GM23338 (cell line): ENCODE measurements around the gene ZSCAN5A. TPM values are rescaled to one million over a fixed set of nuclear protein-coding genes. Genes with fewer than 3 reads are reported as not detected.

Experiments used
- ATAC-seq: fragments of 200-7000 bp; cut with Tn5 transposase; 3 replicates; pipeline ENCODE4 v1.9.1; 2020
- DNase-seq: peaks from one replicate; pipeline ENCODE4 v3.0.0-alpha.2; 2015; ENCODE audit warnings: low spot score
- H2AFZ ChIP-seq: fragments of 200-600 bp; sonication (generic); 2 replicates; pipeline ENCODE4 v1.8.0; 2016; ENCODE audit warnings: antibody characterized with exemption, mild to moderate bottlenecking, moderate library complexity
- H3F3A ChIP-seq: fragments of 200-600 bp; sonication (generic); replicated peaks from 2 replicates; pipeline ENCODE4 v1.8.0; 2017; ENCODE audit warnings: antibody characterized with exemption, mixed run types, low read depth
- H3K27ac ChIP-seq: fragments of 200-600 bp; sonication (generic); 2 replicates; pipeline ENCODE4 v1.6.1; 2016; ENCODE audit warnings: low read depth
- H3K27me3 ChIP-seq: fragments of 200-600 bp; sonication (generic); 2 replicates; pipeline ENCODE4 v1.8.0; 2016; ENCODE audit warnings: mild to moderate bottlenecking, mixed run types, moderate library complexity; ENCODE audit not compliant: insufficient read depth
- H3K36me3 ChIP-seq: fragments of 200-600 bp; sonication (generic); 2 replicates; pipeline ENCODE4 v1.8.0; 2016; ENCODE audit warnings: mild to moderate bottlenecking; ENCODE audit not compliant: insufficient read depth
- H3K4me1 ChIP-seq: fragments of 200-600 bp; sonication (generic); 2 replicates; pipeline ENCODE4 v1.8.0; 2016; ENCODE audit warnings: mild to moderate bottlenecking, moderate library complexity; ENCODE audit not compliant: insufficient read depth
- H3K4me2 ChIP-seq: fragments of 200-600 bp; sonication (generic); 2 replicates; pipeline ENCODE4 v1.7.1; 2017; ENCODE audit warnings: mixed run types
- H3K4me3 ChIP-seq: fragments of 200-600 bp; sonication (generic); 2 replicates; pipeline ENCODE4 v1.6.1; 2016; ENCODE audit warnings: mixed run types
- H3K79me2 ChIP-seq: fragments of 200-600 bp; sonication (generic); replicated peaks from 2 replicates; pipeline ENCODE4 v1.8.0; 2017; ENCODE audit warnings: mild to moderate bottlenecking; ENCODE audit not compliant: insufficient read depth
- H3K9me2 ChIP-seq: fragments of 200-600 bp; sonication (generic); 2 replicates; pipeline ENCODE4 v1.8.0; 2017; ENCODE audit not compliant: insufficient read depth
- H4K20me1 ChIP-seq: fragments of 200-600 bp; sonication (generic); replicated peaks from 2 replicates; pipeline ENCODE4 v1.8.0; 2017; ENCODE audit warnings: mild to moderate bottlenecking; ENCODE audit not compliant: insufficient read depth
- H3K27ac Mint-ChIP-seq: 2 replicates; pipeline ENCODE4 v1.8.0; 2020; ENCODE audit warnings: inconsistent platforms, mild to moderate bottlenecking, moderate library complexity, mixed read lengths
- H3K27me3 Mint-ChIP-seq: 3 replicates; pipeline ENCODE4 v1.8.0; 2022; ENCODE audit warnings: low read depth, mild to moderate bottlenecking, moderate library complexity, mixed read lengths, inconsistent platforms; ENCODE audit not compliant: insufficient read depth, poor library complexity
- H3K36me3 Mint-ChIP-seq: 3 replicates; pipeline ENCODE4 v1.8.0; 2021; ENCODE audit warnings: low read depth, mild to moderate bottlenecking, inconsistent platforms, moderate library complexity, mixed read lengths
- H3K4me1 Mint-ChIP-seq: 3 replicates; pipeline ENCODE4 v1.8.0; 2020; ENCODE audit warnings: mild to moderate bottlenecking, inconsistent platforms, mixed read lengths
- H3K4me3 Mint-ChIP-seq: 3 replicates; pipeline ENCODE4 v1.8.0; 2021; ENCODE audit warnings: moderate library complexity, mild to moderate bottlenecking, inconsistent platforms, mixed read lengths
- H3K9me3 Mint-ChIP-seq: 3 replicates; pipeline ENCODE4 v1.8.0; 2020; ENCODE audit warnings: moderate library complexity, mild to moderate bottlenecking, inconsistent platforms, mixed read lengths
- CREB1 ChIP-seq: fragments of 250-450 bp; sonication (Bioruptor Pico); IDR thresholded peaks from 2 replicates; pipeline ENCODE4 v1.5.0; 2020; ENCODE audit warnings: low read depth, mild to moderate bottlenecking, moderate library complexity
- CTCF ChIP-seq, 2 experiments: fragments of 200-600 bp in 1 of 2; sonication (generic) in 1 of 2; conservative IDR thresholded peaks; 2 replicates each; pipeline versions ENCODE4 v1.5.1 to v1.6.1; 2016 to 2017; ENCODE audit warnings: antibody characterized with exemption in 2 of 2, low read depth in 2 of 2, mild to moderate bottlenecking in 2 of 2, moderate library complexity in 1 of 2
- ETS1 ChIP-seq: IDR thresholded peaks from 2 replicates; pipeline ENCODE4 v1.6.1; 2016; ENCODE audit warnings: antibody characterized with exemption
- EZH2 ChIP-seq: fragments of 200-600 bp; sonication (generic); IDR thresholded peaks from one replicate; pipeline ENCODE4 v1.8.0; 2017; ENCODE audit warnings: antibody characterized with exemption, mild to moderate bottlenecking, low read depth; ENCODE audit not compliant: unreplicated experiment
- EZH2phosphoT487 ChIP-seq: fragments of 200-600 bp; sonication (generic); IDR thresholded peaks from one replicate; pipeline ENCODE4 v1.8.1; 2018; ENCODE audit warnings: antibody characterized with exemption; ENCODE audit not compliant: unreplicated experiment
- JUNB ChIP-seq: IDR thresholded peaks from one replicate; pipeline ENCODE4 v1.6.1; 2016; ENCODE audit warnings: antibody characterized with exemption; ENCODE audit not compliant: unreplicated experiment
- NANOG ChIP-seq: IDR thresholded peaks from 2 replicates; pipeline ENCODE4 v1.6.1; 2016; ENCODE audit warnings: antibody characterized with exemption, borderline replicate concordance
- POLR2AphosphoS5 ChIP-seq: IDR thresholded peaks from 2 replicates; pipeline ENCODE4 v1.6.1; 2016; ENCODE audit warnings: antibody characterized with exemption, low read depth
- REST ChIP-seq: IDR thresholded peaks from one replicate; pipeline ENCODE4 v1.6.1; 2018; ENCODE audit warnings: antibody characterized with exemption; ENCODE audit not compliant: unreplicated experiment
- STAT1 ChIP-seq: IDR thresholded peaks from one replicate; pipeline ENCODE4 v1.6.1; 2016; ENCODE audit warnings: antibody characterized with exemption; ENCODE audit not compliant: unreplicated experiment
- ZNF114 ChIP-seq: fragments of 250-450 bp; sonication (Bioruptor Pico); IDR thresholded peaks from 2 replicates; pipeline ENCODE4 v1.5.0; 2020; ENCODE audit warnings: mild to moderate bottlenecking, moderate library complexity
- ZNF331 ChIP-seq: fragments of 250-450 bp; sonication (Bioruptor Pico); IDR thresholded peaks from 2 replicates; pipeline ENCODE4 v1.5.0; 2020; ENCODE audit warnings: low read depth, mild to moderate bottlenecking, moderate library complexity
- ZNF462 ChIP-seq: fragments of 250-450 bp; sonication (Bioruptor Pico); IDR thresholded peaks from 2 replicates; pipeline ENCODE4 v1.5.0; 2020; ENCODE audit warnings: mild to moderate bottlenecking, moderate library complexity
- polyA plus RNA-seq: library from polyadenylated mRNA; unstranded; fragments of >200 nt; fragmentation: Nextera tagmentation; extraction: Ambion mirVana; gene quantifications from 2 replicates; pipeline ENCODE4 v1.2.1, GENCODE V29; 2016
- total RNA-seq: library from RNA; depleted of rRNA; stranded (reverse); fragments of >200 nt; shearing (Covaris generic); gene quantifications from 2 replicates; pipeline ENCODE4 v1.2.3, GENCODE V29; 2014

Gene ZSCAN5A
- total and polyA plus RNA-seq, 2 experiments from 2014 or later, result 10.2 to 12.5 TPM

- H3K79me2 ChIP-seq, result no peaks in the 10 kb centered on the region
- Mint-ChIP-seq H3K36me3 (peaks cover 37% of the 10 kb centered on the region), H3K4me3 (no peak overlapping the region), H3K27ac (no peak overlapping the region), H3K4me1 (0 out of 3 replicates have a peak, but pooled peaks cover 3% of the 10 kb centered on the region), H3K9me3 (peaks cover 12% of the 10 kb centered on the region), H3K27me3 (no peaks in the 10 kb centered on the region)
- H4K20me1 ChIP-seq, result no peaks in the 10 kb centered on the region
- peaks cover 8% of the 10 kb centered on the region; the same call in 1 of the 2 replicates for H3K36me3 ChIP-seq
- H3K9me2 ChIP-seq, result no peaks in the 10 kb centered on the region
- no peaks in the 10 kb centered on the region for H3K27me3 ChIP-seq
- H3K27ac ChIP-seq, result no peak overlapping the region
- no peak overlapping the region for H3K4me2 ChIP-seq
- H3K4me3 ChIP-seq, result no peak overlapping the region
- DNase-seq, result no peak
- no peaks in the 10 kb centered on the region for H3F3A ChIP-seq
- no peak overlapping the region for H2AFZ ChIP-seq
- H3K4me1 ChIP-seq, result no peaks in the 10 kb centered on the region
- ATAC-seq, result no peak
- TF ChIP-seq ZNF114 (CRISPR knock-in tag) (no peak), ETS1 (no peak), CREB1 (no peak), POLR2AphosphoS5 (no peak), EZH2phosphoT487 (no peak), ZNF462 (CRISPR knock-in tag) (no peak), EZH2 (no peak), STAT1 (no peak), NANOG (no peak), REST (no peak), ZNF331 (no peak), JUNB (no peak), CTCF (conservative IDR thresholded peaks at IDR 0.05; ENCODE audit: low read depth in 2 of 2) (no peak)
Observed at GRCh38 chr19:56356944-56357343, 42.3 kb upstream of the ZSCAN5A start.
